RKO (cell line): ENCODE data around the gene LRCH4.
A peak's percentile ranks its signal among the peaks of the same experiment; 100 is the strongest.

ENCODE experiments used
- DNase-seq: peaks from one replicate; pipeline ENCODE4 v3.0.0-alpha.2; 2016; ENCODE audit warnings: low spot score

Gene LRCH4, protein sequence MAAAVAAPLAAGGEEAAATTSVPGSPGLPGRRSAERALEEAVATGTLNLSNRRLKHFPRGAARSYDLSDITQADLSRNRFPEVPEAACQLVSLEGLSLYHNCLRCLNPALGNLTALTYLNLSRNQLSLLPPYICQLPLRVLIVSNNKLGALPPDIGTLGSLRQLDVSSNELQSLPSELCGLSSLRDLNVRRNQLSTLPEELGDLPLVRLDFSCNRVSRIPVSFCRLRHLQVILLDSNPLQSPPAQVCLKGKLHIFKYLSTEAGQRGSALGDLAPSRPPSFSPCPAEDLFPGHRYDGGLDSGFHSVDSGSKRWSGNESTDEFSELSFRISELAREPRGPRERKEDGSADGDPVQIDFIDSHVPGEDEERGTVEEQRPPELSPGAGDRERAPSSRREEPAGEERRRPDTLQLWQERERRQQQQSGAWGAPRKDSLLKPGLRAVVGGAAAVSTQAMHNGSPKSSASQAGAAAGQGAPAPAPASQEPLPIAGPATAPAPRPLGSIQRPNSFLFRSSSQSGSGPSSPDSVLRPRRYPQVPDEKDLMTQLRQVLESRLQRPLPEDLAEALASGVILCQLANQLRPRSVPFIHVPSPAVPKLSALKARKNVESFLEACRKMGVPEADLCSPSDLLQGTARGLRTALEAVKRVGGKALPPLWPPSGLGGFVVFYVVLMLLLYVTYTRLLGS

GRCh38 chr7:100585511-100586265, at the start of gene LRCH4:
LRCH4 (minus strand) TSS chr7:100586129; CDS start chr7:100586100, 29 bp downstream.
- no peak for DNase-seq

DNA sequence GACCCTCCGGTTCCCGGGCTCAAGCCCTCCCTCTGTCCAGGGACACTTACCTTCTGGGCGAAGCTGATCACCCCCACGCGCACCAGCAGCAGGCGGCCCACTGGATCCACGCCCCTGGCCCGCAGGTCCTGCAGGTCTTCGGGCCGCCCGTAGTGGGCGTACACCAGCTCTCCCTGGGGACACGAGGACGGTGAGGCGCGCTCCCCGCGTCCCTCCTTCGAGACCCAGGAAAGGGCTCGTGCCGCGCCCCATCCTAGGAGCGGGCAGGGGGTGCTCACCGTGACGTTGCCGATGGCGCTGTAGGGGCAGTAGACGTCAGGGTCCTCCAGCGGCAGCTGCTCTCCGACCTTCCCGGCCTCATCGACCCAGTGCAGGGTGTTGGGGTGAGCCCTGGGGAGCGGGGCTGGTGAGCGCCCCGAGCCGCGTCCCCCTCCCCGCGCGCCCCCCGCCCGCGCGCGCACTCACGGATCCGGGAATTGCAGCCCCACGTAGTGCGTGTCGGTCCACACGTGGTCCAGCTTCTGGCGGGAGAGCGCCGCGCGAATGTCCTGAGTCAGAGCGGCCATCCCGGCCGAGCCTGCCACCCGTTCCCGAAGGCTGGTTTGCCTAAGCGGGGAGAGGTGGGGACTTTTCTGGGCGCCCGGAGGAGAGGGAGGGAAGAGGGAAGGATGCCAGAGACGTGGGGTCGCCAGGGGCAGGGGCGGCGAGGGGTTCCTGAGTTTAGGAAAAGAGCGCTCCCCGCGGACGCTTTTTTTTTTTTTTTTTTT, 47.2 kb upstream of the LRCH4 start:
- DNase-seq = peak; percentile 68

- no peak for DNase-seq
These were observed 44.1 kb upstream of the LRCH4 start for GRCh38 chr7:100630066-100630465.

DNA sequence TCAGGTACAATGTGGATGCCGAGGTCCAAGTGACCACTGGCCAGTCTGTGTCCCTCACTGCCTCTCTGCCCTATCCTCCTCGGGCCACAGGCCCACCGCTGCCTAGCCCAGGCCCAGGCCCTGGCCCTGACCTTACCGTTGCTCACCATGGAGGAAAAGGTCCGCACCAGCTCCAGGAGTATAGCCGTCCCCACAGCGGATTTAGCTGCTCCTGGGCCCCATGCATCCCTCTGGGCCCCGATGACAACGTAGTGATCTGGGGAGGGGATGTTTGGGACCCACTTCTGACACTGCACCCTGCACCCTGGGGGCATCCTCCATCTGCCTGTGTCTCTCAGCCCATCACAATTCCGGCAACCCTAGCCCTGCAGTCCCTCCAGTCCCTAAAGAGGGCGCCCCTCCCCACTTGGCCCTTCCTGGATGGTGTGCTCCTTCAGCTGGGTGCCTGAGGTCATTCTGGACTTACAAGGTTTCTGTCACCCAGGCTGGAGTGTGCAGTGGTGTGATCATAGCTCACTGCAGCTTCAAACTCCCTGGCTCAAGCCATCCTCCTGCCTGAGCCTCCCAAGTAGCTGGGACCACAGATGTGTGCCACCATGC, 43.3 kb upstream of the LRCH4 start:
- DNase-seq = peak; percentile 73

GRCh38 chr7:100627238-100627549, 41.3 kb upstream of the LRCH4 start:
- no peak for DNase-seq

GRCh38 chr7:100626530-100627237, 40.8 kb upstream of the LRCH4 start:
- peak; percentile 92 for DNase-seq

DNA sequence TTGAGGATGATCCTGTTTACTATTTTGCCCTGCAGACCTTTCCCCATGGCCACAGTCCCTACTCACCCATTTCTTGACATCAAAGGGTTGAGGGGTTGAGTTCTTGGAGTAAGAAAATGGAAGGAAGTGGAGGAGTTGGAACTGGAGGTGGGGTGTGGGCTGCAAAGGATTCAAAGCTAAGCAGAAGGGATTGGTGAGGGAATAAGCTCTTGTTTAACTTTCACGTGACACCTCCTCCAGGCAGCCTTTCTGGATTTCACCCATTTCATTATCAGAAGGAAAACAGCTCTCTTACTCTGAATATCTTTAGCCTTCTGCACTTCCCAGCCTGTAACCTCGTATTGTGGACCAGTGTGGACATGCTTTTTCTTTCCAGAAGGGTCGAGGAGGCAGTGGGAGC, 40.1 kb upstream of the LRCH4 start:
- DNase-seq = no peak

DNA sequence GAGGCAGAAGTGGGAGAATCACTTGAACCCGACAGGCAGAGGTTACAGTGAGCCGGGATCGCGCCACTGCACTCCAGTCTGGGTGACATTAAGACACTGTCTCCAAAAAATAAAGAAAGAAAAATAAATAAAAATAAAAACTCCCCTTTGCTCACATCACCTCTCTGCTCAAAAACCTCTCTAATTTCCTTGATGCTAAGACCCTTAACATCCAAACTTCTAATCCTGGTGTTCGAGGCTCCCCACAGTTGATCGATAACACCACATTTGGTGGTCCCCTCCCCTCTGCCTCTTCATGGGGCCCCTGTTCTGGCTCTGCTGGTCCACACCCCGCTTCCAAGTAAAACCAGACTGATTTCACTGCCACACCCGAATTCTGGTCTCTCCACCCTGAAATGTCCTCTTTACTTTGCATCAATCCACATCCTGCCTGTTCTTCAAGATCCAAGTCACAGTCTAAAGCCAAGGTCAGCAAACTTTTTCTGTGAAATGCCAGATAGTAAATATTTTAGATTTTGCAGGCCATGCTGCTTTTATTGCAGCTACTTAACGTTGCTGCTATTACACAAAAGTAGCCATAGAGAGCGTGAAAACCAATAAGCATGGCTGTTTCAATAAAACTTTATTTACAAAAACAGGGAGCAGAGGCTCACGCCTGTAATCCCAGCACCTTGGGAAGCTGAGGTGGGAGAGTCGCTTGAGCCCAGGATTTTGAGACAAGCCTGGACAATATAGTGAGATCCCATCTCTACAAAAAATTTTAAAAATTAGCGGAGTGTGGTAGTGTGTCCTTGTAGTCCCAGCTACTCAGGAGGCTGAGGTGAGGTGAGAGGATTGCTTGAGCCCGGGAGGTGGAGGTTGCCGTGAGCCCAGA, 38.3 kb upstream of the LRCH4 start:
- DNase-seq = no peak

GRCh38 chr7:100621554-100621953, 35.6 kb upstream of the LRCH4 start:
- DNase-seq = no peak

GRCh38 chr7:100620804-100621203, 34.9 kb upstream of the LRCH4 start:
- DNase-seq = no peak

- DNase-seq = no peak
These were observed 34.3 kb upstream of the LRCH4 start for GRCh38 chr7:100620239-100620638.

DNA sequence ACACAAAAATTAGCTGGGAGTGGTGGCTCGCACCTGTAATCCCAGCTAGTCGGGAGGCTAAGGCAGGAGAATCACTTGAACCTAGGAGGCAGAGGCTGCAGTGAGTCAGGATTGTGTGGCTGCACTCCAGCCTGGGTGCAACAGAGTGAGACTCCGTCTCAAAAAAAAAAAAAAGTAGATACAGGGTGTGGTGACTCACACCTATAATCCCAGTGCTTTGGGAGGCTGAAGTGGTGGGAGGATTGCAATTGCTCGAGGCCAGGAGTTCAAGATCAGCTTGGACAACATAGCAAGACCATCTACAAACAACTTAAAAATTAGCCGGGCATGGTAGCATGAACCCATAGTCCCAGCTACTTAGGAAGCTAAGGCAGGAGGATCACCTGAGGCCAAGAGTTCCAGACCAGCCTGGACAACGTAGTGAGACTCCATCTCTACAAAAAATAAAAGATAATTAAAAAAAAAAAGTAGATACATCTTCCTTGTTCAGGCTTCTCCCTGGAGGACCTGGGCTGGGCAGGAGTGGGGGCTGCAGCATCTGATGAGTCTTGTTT, 28.5 kb upstream of the LRCH4 start:
- DNase-seq = peak; percentile 71

GRCh38 chr7:100613412-100614175, 27.7 kb upstream of the LRCH4 start:
- DNase-seq = no peak

DNA sequence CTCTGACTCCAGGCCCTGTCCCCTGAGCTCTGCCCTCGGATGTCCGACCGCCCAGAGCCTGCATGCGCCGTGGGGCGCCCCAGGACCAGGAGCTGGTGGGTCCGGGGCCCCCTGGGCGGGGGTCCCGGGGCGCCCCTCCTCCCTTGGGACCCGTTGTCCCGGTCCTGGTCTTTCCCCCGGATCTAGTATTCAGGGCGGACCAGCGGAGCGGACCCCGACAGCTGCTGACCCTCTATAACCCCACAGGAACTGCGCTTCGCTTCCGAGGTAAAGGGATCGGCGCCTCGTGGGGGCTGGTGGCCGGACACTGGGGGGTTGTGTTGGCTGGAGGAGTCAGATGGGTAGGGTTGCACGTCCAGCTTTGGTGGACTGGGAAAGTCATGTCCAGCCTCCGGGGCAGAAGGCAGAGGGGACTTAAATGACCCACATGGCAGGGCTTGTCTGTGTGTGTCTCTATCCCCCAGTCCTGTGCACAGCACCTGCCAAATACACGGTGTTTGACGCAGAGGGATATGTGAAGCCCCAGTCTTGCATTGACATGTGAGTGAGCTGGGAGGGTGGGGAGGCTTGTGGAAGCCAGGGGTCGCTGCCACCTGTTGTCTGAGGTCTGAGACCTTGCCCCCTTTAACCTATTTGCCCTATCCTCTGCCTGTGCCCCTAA, 26.9 kb upstream of the LRCH4 start:
- peak; percentile 52 for DNase-seq

DNA sequence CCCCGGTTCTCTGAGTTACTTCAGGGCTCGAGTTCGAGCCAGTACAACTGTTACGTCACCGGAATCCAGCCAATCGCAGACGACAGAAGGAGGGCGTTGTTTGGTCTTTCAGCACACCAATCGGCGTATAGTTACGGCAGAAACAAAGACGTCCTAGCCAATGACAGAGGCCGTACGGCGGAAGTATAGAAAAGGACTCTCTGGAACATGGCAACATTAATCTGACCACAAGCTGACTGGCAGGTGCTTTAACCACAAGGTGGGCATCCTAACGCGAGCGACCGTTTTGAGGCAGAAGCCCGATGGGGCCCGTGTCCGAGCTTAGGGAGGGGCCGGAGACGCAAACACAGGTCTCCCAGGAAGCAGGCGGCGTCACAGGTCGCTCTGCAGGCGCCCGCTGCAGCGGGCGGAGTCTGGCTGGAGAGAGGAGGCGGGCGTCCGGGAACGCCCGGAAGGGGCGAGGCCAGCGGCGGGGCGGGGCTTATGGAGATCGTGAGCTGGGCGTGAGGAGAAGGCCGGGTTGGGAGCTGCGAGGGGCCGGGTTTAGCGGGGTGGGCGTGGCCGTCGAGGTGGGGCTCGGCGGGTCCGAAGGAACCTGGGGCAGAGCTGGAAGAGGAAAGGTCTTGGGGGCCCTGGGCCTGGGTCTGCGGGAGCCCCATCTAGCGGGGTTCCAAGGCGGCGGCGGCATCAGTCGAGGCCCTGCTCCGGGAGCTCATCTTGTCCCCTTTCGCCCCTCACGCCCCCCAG, 26.2 kb upstream of the LRCH4 start, which contains the start of gene MOSPD3:
Gene MOSPD3 (plus strand): TSS at position 558 of the 747 bp plus-strand sequence. CDS start 252 bp downstream, outside the sequence.
- DNase-seq = peak; percentile 100

GRCh38 chr7:100609958-100610357, 24.0 kb upstream of the LRCH4 start:
- no peak for DNase-seq

DNA sequence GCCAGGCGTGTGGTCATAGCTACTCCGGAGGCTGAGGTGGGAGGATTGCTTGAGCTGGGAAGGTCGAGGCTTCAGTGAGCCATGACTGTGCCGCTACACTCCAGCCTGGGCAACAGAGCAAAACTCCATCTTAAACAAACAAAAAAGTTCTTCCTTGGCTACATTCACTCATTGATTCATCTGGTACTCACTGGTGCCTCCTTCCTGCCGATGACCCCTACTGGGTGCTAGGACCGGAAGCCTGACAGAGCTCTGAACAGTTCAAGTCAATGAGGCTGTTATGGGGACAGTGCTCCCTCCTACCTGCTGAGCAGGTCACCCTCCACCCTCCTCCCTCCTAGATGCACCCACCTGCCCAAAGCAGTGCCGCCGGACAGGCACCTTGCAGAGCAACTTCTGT, 21.2 kb upstream of the LRCH4 start:
- peak; percentile 91 for DNase-seq

DNA sequence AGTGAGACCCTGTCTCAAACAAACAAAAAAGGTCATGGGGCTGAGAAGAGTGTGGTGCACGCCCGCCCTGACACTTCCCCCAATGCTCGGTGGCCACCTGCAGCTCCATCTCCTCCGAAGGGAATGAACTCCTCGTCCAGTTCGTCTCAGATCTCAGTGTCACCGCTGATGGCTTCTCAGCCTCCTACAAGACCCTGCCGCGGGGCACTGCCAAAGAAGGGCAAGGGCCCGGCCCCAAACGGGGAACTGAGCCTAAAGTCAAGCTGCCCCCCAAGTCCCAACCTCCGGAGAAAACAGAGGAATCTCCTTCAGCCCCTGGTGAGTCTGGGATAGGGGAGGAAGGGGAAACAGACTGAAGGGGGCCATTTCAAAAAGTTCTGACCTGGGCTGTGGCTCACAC, 20.4 kb upstream of the LRCH4 start:
- DNase-seq = no peak
